ENCODE data around the gene LRRC45. TPM values are rescaled to one million over a fixed set of nuclear protein-coding genes. Genes with fewer than 3 reads are reported as not detected.
A peak's percentile ranks its signal among the peaks of the same experiment; 100 is the strongest.

Gene LRRC45
- total RNA-seq, 3 donors from 2014 or later (not counting 1 experiment from before 2014, with no cell fraction given): 15.9 to 21.6 (median 16.8) TPM

GRCh38 chr17:82076018-82076784, 53.1 kb downstream of the LRRC45 start:
- Histone ChIP-seq H3K36me3 (ENCODE audit: control insufficient read depth, insufficient read depth, low read length) (peaks cover 13% of the 10 kb centered on the region), H3K27me3 (ENCODE audit: control insufficient read depth, insufficient read depth, low read length) (no peaks in the 10 kb centered on the region), H3K27ac (ENCODE audit: low read length) (no peak overlapping the region), H3K9me3 (ENCODE audit: control insufficient read depth, insufficient read depth, low read length) (no peaks in the 10 kb centered on the region), H3K4me1 (ENCODE audit: control insufficient read depth, insufficient read depth, low read length) (no peaks in the 10 kb centered on the region), H3K4me3 (ENCODE audit: low read length) (no peak overlapping the region)
- 87% methylated on average over 25 of the region's 25 CpGs for WGBS (ENCODE audit: insufficient coverage)
- intact Hi-C loops (cut with micrococcal nuclease): no loop called here
- no peak for DNase-seq
- ATAC-seq: no peak
- Mint-ChIP-seq H3K36me3 (no peaks in the 10 kb centered on the region), H3K4me3 (no peak overlapping the region), H3K4me1 (no peaks in the 10 kb centered on the region), H3K9me3 (no peaks in the 10 kb centered on the region), H3K27ac (no peak overlapping the region), H3K27me3 (ENCODE audit: low read depth in 2 of 2) (no peaks in the 10 kb centered on the region)
- no peak for TF ChIP-seq CTCF (IDR thresholded peaks at IDR 0.05)

GRCh38 chr17:82076785-82077591, 53.9 kb downstream of the LRRC45 start:
- 93% methylated on average over 21 of the region's 21 CpGs for WGBS (ENCODE audit: insufficient coverage)
- Histone ChIP-seq H3K27ac (ENCODE audit: low read length) (no peak overlapping the region), H3K4me1 (ENCODE audit: control insufficient read depth, insufficient read depth, low read length) (no peaks in the 10 kb centered on the region), H3K9me3 (ENCODE audit: control insufficient read depth, insufficient read depth, low read length) (no peaks in the 10 kb centered on the region), H3K27me3 (ENCODE audit: control insufficient read depth, insufficient read depth, low read length) (no peaks in the 10 kb centered on the region), H3K4me3 (ENCODE audit: low read length) (no peak overlapping the region), H3K36me3 (ENCODE audit: control insufficient read depth, insufficient read depth, low read length) (peaks cover 14% of the 10 kb centered on the region)
- ATAC-seq (peak in 1 of 3 donors; percentile 11), DNase-seq (no peak)
- Mint-ChIP-seq H3K27me3 (ENCODE audit: low read depth in 2 of 2) (no peaks in the 10 kb centered on the region), H3K9me3 (no peaks in the 10 kb centered on the region), H3K4me1 (no peaks in the 10 kb centered on the region), H3K27ac (no peak overlapping the region), H3K4me3 (no peak overlapping the region), H3K36me3 (no peaks in the 10 kb centered on the region)
- no peak for TF ChIP-seq CTCF (IDR thresholded peaks at IDR 0.05)
- intact Hi-C loops (cut with micrococcal nuclease): no loop called here

- WGBS (ENCODE audit: insufficient coverage): 88% methylated on average over 28 of the region's 28 CpGs
- Mint-ChIP-seq H3K4me1 (no peaks in the 10 kb centered on the region), H3K4me3 (no peak overlapping the region)
Observed at GRCh38 chr17:82077617-82078358, 54.7 kb downstream of the LRRC45 start.

More at GRCh38 chr17:82077617-82078358, 54.7 kb downstream of the LRRC45 start:
- no peaks in the 10 kb centered on the region for H3K9me3 Mint-ChIP-seq
- no peak overlapping the region for H3K27ac Mint-ChIP-seq
- Histone ChIP-seq H3K27me3 (ENCODE audit: control insufficient read depth, insufficient read depth, low read length) (no peaks in the 10 kb centered on the region), H3K9me3 (ENCODE audit: control insufficient read depth, insufficient read depth, low read length) (no peaks in the 10 kb centered on the region), H3K4me3 (ENCODE audit: low read length) (no peak overlapping the region), H3K36me3 (ENCODE audit: control insufficient read depth, insufficient read depth, low read length) (peaks cover 19% of the 10 kb centered on the region), H3K4me1 (ENCODE audit: control insufficient read depth, insufficient read depth, low read length) (no peaks in the 10 kb centered on the region), H3K27ac (ENCODE audit: low read length) (no peak overlapping the region)
- intact Hi-C loops (cut with micrococcal nuclease): no loop called here
- DNase-seq: no peak
- no peaks in the 10 kb centered on the region for H3K36me3 Mint-ChIP-seq
- no peaks in the 10 kb centered on the region for H3K27me3 Mint-ChIP-seq (ENCODE audit: low read depth in 2 of 2)
- no peak for TF ChIP-seq CTCF (IDR thresholded peaks at IDR 0.05)
- ATAC-seq: peak in 1 of 3 donors; percentile 5

Measured in natural killer cell (primary cell).